ENCODE results near the gene ADGRG7. TPM values are rescaled to one million over a fixed set of nuclear protein-coding genes. Genes with fewer than 3 reads are reported as not detected.
A peak's percentile ranks its signal among the peaks of the same experiment; 100 is the strongest.

Gene ADGRG7
- total and polyA plus RNA-seq, 2 donors (not counting 1 experiment from before 2014, with no cell fraction given), result not detected

DNA sequence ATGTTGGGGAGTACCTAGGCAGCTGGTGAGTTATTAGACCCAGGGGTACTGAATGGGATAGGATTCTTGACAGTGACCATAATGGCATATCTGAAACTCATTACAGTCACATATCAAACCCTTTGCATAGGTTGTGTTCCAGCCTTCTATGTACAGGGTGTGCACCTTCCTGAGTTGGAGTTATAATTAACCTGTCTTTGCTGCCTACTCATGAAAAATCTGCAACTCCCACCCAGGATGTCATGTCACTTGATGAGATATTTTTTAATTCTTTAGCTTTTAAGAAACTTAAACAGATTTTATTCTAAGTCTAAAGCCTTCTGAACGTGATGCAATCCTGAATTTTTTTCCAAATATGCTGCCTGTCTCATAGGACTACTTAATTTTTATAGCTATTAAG is 21.1 kb upstream of the ADGRG7 start:
- Mint-ChIP-seq H3K4me1 (peaks cover 3% of the 10 kb centered on the region), H3K27me3 (peaks cover 4% of the 10 kb centered on the region), H3K27ac (no peak overlapping the region), H3K9me3 (ENCODE audit: insufficient read depth) (no peaks in the 10 kb centered on the region), H3K4me3 (no peak overlapping the region)
- Histone ChIP-seq H3K36me3 (replicated peaks in 1 of 2; ENCODE audit: control extremely low read depth in 1 of 2, control insufficient read depth in 1 of 2, extremely low read depth in 1 of 2, insufficient read depth in 2 of 2, low read length in 1 of 2) (no peaks in the 10 kb centered on the region), H3K9ac (ENCODE audit: low read length) (no peak overlapping the region), H4K20me1 (ENCODE audit: control insufficient read depth, insufficient read depth, low read length, poor library complexity, severe bottlenecking) (no peaks in the 10 kb centered on the region), H3K27ac (ENCODE audit: low read length in 2 of 2) (no peak overlapping the region), H3K79me2 (ENCODE audit: control insufficient read depth, insufficient read depth, low read length) (no peaks in the 10 kb centered on the region), H3K4me1 (ENCODE audit: control insufficient read depth in 2 of 2, insufficient read depth in 2 of 2, low read length in 2 of 2) (peaks cover 0 to 5% of the 10 kb centered on the region in 2 donors), H2AFZ (ENCODE audit: insufficient read depth, low read depth, low read length, poor library complexity, severe bottlenecking) (no peak overlapping the region), H3K9me3 (ENCODE audit: control extremely low read depth in 1 of 3, control insufficient read depth in 2 of 3, insufficient read depth in 1 of 3, low read length in 2 of 3) (no peaks in the 10 kb centered on the region), H3K4me3 (ENCODE audit: control extremely low read depth in 1 of 5, extremely low read depth in 1 of 5, insufficient read depth in 1 of 5, low read depth in 2 of 5, low read length in 4 of 5) (no peak overlapping the region), H3K4me2 (replicated peaks; ENCODE audit: low read depth, low read length, poor library complexity, severe bottlenecking) (no peak overlapping the region), H3K27me3 (replicated peaks in 1 of 4; ENCODE audit: control extremely low read depth in 1 of 4, control insufficient read depth in 3 of 4, insufficient read depth in 4 of 4, low read length in 3 of 4) (no peaks in the 10 kb centered on the region)
- ATAC-seq (ENCODE audit: low read depth) (no peak), DNase-seq (no peak)
- no CpG with 5 or more reads among the region's 1 CpG for WGBS (ENCODE audit: insufficient coverage)
- TF ChIP-seq, protein P1, sequence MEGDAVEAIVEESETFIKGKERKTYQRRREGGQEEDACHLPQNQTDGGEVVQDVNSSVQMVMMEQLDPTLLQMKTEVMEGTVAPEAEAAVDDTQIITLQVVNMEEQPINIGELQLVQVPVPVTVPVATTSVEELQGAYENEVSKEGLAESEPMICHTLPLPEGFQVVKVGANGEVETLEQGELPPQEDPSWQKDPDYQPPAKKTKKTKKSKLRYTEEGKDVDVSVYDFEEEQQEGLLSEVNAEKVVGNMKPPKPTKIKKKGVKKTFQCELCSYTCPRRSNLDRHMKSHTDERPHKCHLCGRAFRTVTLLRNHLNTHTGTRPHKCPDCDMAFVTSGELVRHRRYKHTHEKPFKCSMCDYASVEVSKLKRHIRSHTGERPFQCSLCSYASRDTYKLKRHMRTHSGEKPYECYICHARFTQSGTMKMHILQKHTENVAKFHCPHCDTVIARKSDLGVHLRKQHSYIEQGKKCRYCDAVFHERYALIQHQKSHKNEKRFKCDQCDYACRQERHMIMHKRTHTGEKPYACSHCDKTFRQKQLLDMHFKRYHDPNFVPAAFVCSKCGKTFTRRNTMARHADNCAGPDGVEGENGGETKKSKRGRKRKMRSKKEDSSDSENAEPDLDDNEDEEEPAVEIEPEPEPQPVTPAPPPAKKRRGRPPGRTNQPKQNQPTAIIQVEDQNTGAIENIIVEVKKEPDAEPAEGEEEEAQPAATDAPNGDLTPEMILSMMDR (IDR thresholded peaks at IDR 0.05), result no peak
- TF ChIP-seq EZH2 (IDR thresholded peaks at IDR 0.05; ENCODE audit: borderline replicate concordance, insufficient read depth, low read depth, low read length, poor library complexity, severe bottlenecking), result no peak
- CTCF ChIA-PET, result interaction anchor here (0.9 to 5.9 kb wide), 6 partner anchors 16 to 1647 kb away, joined by 3 to 76 read pairs (median 16); no protein-coding TSS in a partner anchor
- POLR2A ChIA-PET, result no interaction called here
- intact Hi-C loops (cut with micrococcal nuclease), result no loop called here

DNA sequence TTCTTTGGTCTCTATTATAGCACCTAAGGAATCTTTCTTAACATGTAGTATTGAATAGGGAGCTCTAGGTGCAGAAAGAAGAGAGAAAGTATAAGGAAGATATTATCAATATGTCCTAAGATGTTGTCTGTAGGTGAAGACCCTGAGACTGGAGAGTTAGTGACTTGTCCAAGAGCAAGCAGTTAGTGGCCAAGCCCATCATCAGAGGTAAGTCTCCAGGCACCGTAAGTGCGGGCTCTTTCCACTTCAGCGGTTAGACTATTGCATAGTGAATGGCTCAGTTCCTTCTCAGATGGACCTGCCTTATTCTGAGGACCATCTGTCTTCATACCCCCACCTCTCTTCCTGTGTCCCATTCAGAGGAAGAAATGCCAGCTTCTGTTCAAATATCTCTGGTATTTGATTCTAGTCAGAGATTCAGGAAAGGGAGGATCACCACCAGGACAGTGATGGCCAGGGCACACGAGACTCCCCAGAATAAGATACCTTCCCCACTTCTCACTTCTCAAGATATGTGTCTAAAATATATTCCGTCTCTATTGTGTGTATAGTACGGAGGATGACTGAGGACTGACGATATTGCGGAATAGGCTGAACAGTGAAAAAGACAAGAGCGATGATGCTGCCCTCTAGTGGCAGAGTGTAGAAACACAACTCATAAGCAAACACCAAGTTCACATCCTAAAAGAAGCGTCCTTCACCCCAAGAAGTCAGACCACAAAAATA is 19.1 kb upstream of the ADGRG7 start:
- Mint-ChIP-seq H3K4me1 (peaks cover 3% of the 10 kb centered on the region), H3K4me3 (peak overlapping the region; percentile 5), H3K27me3 (no peaks in the 10 kb centered on the region), H3K9me3 (ENCODE audit: insufficient read depth) (no peaks in the 10 kb centered on the region), H3K27ac (no peak overlapping the region)
- peak overlapping the region; percentile 18 for H3K9ac ChIP-seq (ENCODE audit: low read length)
- H3K4me1 ChIP-seq (ENCODE audit: control insufficient read depth in 2 of 2, insufficient read depth in 2 of 2, low read length in 2 of 2), result peaks cover 0 to 5% of the 10 kb centered on the region in 2 donors
- H3K27me3 ChIP-seq (replicated peaks in 1 of 4; ENCODE audit: control extremely low read depth in 1 of 4, control insufficient read depth in 3 of 4, insufficient read depth in 4 of 4, low read length in 3 of 4), result no peaks in the 10 kb centered on the region
- ATAC-seq (ENCODE audit: low read depth) (peak; percentile 86), DNase-seq (peak; percentile 78)
- 83% methylated on average over 3 of the region's 10 CpGs for WGBS (ENCODE audit: insufficient coverage)
- H3K27ac ChIP-seq (ENCODE audit: low read length in 2 of 2), result no peak overlapping the region
- H3K36me3 ChIP-seq (replicated peaks in 1 of 2; ENCODE audit: control extremely low read depth in 1 of 2, control insufficient read depth in 1 of 2, extremely low read depth in 1 of 2, insufficient read depth in 2 of 2, low read length in 1 of 2), result no peaks in the 10 kb centered on the region
- TF ChIP-seq, protein P1 (IDR thresholded peaks at IDR 0.05), result peak; percentile 92
- no peak for TF ChIP-seq EZH2 (IDR thresholded peaks at IDR 0.05; ENCODE audit: borderline replicate concordance, insufficient read depth, low read depth, low read length, poor library complexity, severe bottlenecking)
- ChIA-PET POLR2A (interaction anchor here (0.6 kb wide), 1 partner anchor 758 kb away, joined by 10 read pairs; no protein-coding TSS in a partner anchor), CTCF (interaction anchor here (0.6 to 5.9 kb wide), 17 partner anchors 10 to 759 kb away, joined by 3 to 76 read pairs (median 6); partner anchors contain the start of gene NIT2)
- H3K9me3 ChIP-seq (ENCODE audit: control extremely low read depth in 1 of 3, control insufficient read depth in 2 of 3, insufficient read depth in 1 of 3, low read length in 2 of 3), result no peaks in the 10 kb centered on the region
- H4K20me1 ChIP-seq (ENCODE audit: control insufficient read depth, insufficient read depth, low read length, poor library complexity, severe bottlenecking), result no peaks in the 10 kb centered on the region
- intact Hi-C loops (cut with micrococcal nuclease), result loop anchor here (1.0 to 5.0 kb wide), 5 partner anchors 127 to 758 kb away; partner anchors contain the start of genes LNP1 and TOMM70
- peak overlapping the region; percentile 73 for H2AFZ ChIP-seq (ENCODE audit: insufficient read depth, low read depth, low read length, poor library complexity, severe bottlenecking)
- peak overlapping the region; percentile 49 for H3K4me2 ChIP-seq (replicated peaks; ENCODE audit: low read depth, low read length, poor library complexity, severe bottlenecking)
- H3K4me3 ChIP-seq (ENCODE audit: control extremely low read depth in 1 of 5, extremely low read depth in 1 of 5, insufficient read depth in 1 of 5, low read depth in 2 of 5, low read length in 4 of 5), result peak overlapping the region in 1 of 5 experiments; percentile 34
- H3K79me2 ChIP-seq (ENCODE audit: control insufficient read depth, insufficient read depth, low read length), result no peaks in the 10 kb centered on the region
